Astrocyte (in vitro differentiated cells and primary cell): ENCODE measurements around the gene DBX2. TPM values are rescaled to one million over a fixed set of nuclear protein-coding genes. Genes with fewer than 3 reads are reported as not detected.

Source experiments
- DNase-seq: peaks from one replicate; pipeline ENCODE4 v3.0.0-alpha.2; 2010; ENCODE audit warnings: low read depth
- FAIRE-seq: peaks from 2 replicates; lab custom pipeline; 2011; peaks lifted over from hg19 to GRCh38; lab: Jason Lieb, UNC
- H2AFZ ChIP-seq: 2 replicates; pipeline ENCODE4 v1.6.0; 2012; ENCODE audit warnings: low read depth, low read length, inconsistent platforms
- H3K27ac ChIP-seq: 2 replicates; pipeline ENCODE4 v1.5.1; 2011; ENCODE audit warnings: low read depth, low read length, inconsistent platforms
- H3K27me3 ChIP-seq: 2 replicates; pipeline ENCODE4 v1.6.0; 2011; ENCODE audit warnings: low read length, inconsistent platforms; ENCODE audit not compliant: insufficient read depth
- H3K36me3 ChIP-seq: 2 replicates; pipeline ENCODE4 v1.5.1; 2011; ENCODE audit warnings: low read length, inconsistent platforms; ENCODE audit not compliant: insufficient read depth
- H3K4me1 ChIP-seq: 2 replicates; pipeline ENCODE4 v1.5.1; 2011; ENCODE audit warnings: low read length, inconsistent platforms; ENCODE audit not compliant: insufficient read depth
- H3K4me2 ChIP-seq: 2 replicates; pipeline ENCODE4 v1.6.0; 2012; ENCODE audit warnings: low read length, inconsistent platforms
- H3K4me3 ChIP-seq: 2 replicates; pipeline ENCODE4 v1.5.1; 2011; ENCODE audit warnings: low read depth, mild to moderate bottlenecking, low read length, inconsistent platforms; ENCODE audit not compliant: insufficient read depth
- H3K79me2 ChIP-seq: 2 replicates; pipeline ENCODE4 v1.6.0; 2012; ENCODE audit warnings: mild to moderate bottlenecking, low read length, inconsistent platforms; ENCODE audit not compliant: insufficient read depth
- H3K9ac ChIP-seq: 2 replicates; pipeline ENCODE4 v1.6.0; 2012; ENCODE audit warnings: mild to moderate bottlenecking, low read length, inconsistent platforms
- H3K9me3 ChIP-seq: 2 replicates; pipeline ENCODE4 v1.5.1; 2012; ENCODE audit warnings: low read depth, mild to moderate bottlenecking, low read length, inconsistent platforms; ENCODE audit not compliant: insufficient read depth
- H4K20me1 ChIP-seq: 2 replicates; pipeline ENCODE4 v1.6.0; 2012; ENCODE audit warnings: low read length, inconsistent platforms; ENCODE audit not compliant: insufficient read depth
- H3K27ac Mint-ChIP-seq: one replicate; pipeline ENCODE4 v1.8.0; 2021; ENCODE audit warnings: mild to moderate bottlenecking, mixed read lengths; ENCODE audit not compliant: unreplicated experiment
- H3K27me3 Mint-ChIP-seq: one replicate; pipeline ENCODE4 v1.8.0; 2021; ENCODE audit warnings: low read depth, mixed read lengths; ENCODE audit not compliant: unreplicated experiment
- H3K36me3 Mint-ChIP-seq: one replicate; pipeline ENCODE4 v1.8.0; 2021; ENCODE audit warnings: low read depth, mixed read lengths; ENCODE audit not compliant: unreplicated experiment
- H3K4me1 Mint-ChIP-seq: one replicate; pipeline ENCODE4 v1.8.0; 2021; ENCODE audit warnings: low read depth, mixed read lengths; ENCODE audit not compliant: unreplicated experiment
- H3K4me3 Mint-ChIP-seq: one replicate; pipeline ENCODE4 v1.8.0; 2021; ENCODE audit warnings: mild to moderate bottlenecking, moderate library complexity, mixed read lengths; ENCODE audit not compliant: unreplicated experiment
- H3K9me3 Mint-ChIP-seq: one replicate; pipeline ENCODE4 v1.8.0; 2021; ENCODE audit warnings: mild to moderate bottlenecking, mixed read lengths; ENCODE audit not compliant: unreplicated experiment
- CTCF ChIP-seq: IDR thresholded peaks from 2 replicates; pipeline ENCODE4 v1.5.1; 2011; ENCODE audit warnings: low read depth, mild to moderate bottlenecking, inconsistent platforms, low read length, moderate library complexity; ENCODE audit not compliant: insufficient read depth
- EZH2 ChIP-seq: IDR thresholded peaks from 2 replicates; pipeline ENCODE4 v1.6.1; 2012; ENCODE audit warnings: mild to moderate bottlenecking, low read length, inconsistent platforms; ENCODE audit not compliant: insufficient read depth
- total RNA-seq: library from RNA; stranded (reverse); gene quantifications from 2 replicates; pipeline ENCODE4 v1.2.1, GENCODE V29; 2021

The DBX2 gene
- total RNA-seq, 1 donor from 2014 or later, result not detected

- H3K9me3 Mint-ChIP-seq, result no peaks in the 10 kb centered on the region
- no peak overlapping the region for H3K4me3 Mint-ChIP-seq
- Histone ChIP-seq H3K4me1 (no peaks in the 10 kb centered on the region), H3K27me3 (no peaks in the 10 kb centered on the region), H3K9me3 (no peaks in the 10 kb centered on the region), H3K4me3 (no peak overlapping the region), H2AFZ (no peak overlapping the region), H3K4me2 (no peak overlapping the region), H3K9ac (no peak overlapping the region), H3K79me2 (no peaks in the 10 kb centered on the region), H4K20me1 (no peaks in the 10 kb centered on the region), H3K36me3 (no peaks in the 10 kb centered on the region), H3K27ac (no peak overlapping the region)
- peaks cover 3% of the 10 kb centered on the region for H3K27me3 Mint-ChIP-seq
- FAIRE-seq, result no peak
- TF ChIP-seq CTCF, result no peak
- TF ChIP-seq EZH2, result no peak
- H3K36me3 Mint-ChIP-seq, result no peaks in the 10 kb centered on the region
- H3K4me1 Mint-ChIP-seq, result no peaks in the 10 kb centered on the region
- no peak overlapping the region for H3K27ac Mint-ChIP-seq
- DNase-seq, result no peak
Observed at GRCh38 chr12:45065125-45065626, 14.3 kb upstream of the DBX2 start.

- Histone ChIP-seq H3K36me3 (no peaks in the 10 kb centered on the region), H3K9ac (no peak overlapping the region), H3K27me3 (no peaks in the 10 kb centered on the region), H3K27ac (no peak overlapping the region), H3K4me2 (no peak overlapping the region), H4K20me1 (no peaks in the 10 kb centered on the region), H3K4me3 (no peak overlapping the region), H3K79me2 (no peaks in the 10 kb centered on the region), H2AFZ (no peak overlapping the region), H3K9me3 (no peaks in the 10 kb centered on the region), H3K4me1 (no peaks in the 10 kb centered on the region)
- H3K27ac Mint-ChIP-seq, result no peak overlapping the region
- H3K4me3 Mint-ChIP-seq, result no peak overlapping the region
- no peaks in the 10 kb centered on the region for H3K4me1 Mint-ChIP-seq
- no peaks in the 10 kb centered on the region for H3K36me3 Mint-ChIP-seq
- H3K9me3 Mint-ChIP-seq, result no peaks in the 10 kb centered on the region
- no peak for DNase-seq
- TF ChIP-seq CTCF (no peak), EZH2 (no peak)
- FAIRE-seq, result no peak
- peaks cover 5% of the 10 kb centered on the region for H3K27me3 Mint-ChIP-seq
Observed at GRCh38 chr12:45060976-45061375, 10.1 kb upstream of the DBX2 start.

DNA sequence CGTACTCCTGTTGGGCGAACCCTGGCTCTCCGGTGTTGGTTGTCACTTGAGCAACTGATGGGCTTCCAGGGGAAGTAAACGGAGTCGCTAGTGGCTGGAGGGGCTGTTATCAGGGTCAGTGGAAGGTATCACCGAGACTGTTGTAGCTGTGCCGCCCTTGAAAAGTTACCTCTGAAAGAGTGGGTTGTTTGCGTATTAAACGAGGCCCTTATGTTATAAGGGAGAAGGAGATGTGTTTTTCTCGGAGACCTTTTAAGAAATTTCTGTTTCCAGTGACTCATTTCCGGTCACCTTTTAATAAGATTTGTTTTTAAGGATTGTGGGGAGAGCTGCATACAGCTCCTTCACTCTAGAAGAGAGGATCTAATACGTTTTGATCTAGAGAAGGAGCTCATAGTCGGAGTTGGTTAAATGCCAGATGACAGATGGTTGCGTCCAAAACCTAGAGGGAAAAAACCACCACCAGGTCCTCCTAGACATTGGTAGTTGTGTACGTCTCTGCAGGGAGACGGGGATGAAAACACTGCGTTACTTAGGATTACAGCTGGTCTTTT is 750 bp upstream of the DBX2 start:
- Histone ChIP-seq H3K4me1 (peaks cover 3% of the 10 kb centered on the region), H3K79me2 (no peaks in the 10 kb centered on the region), H3K4me2 (peak overlapping the region; percentile 92), H4K20me1 (no peaks in the 10 kb centered on the region), H3K27me3 (peaks cover 32% of the 10 kb centered on the region), H3K36me3 (no peaks in the 10 kb centered on the region), H3K27ac (no peak overlapping the region), H3K4me3 (peak overlapping the region; percentile 55), H3K9me3 (no peaks in the 10 kb centered on the region), H2AFZ (peak overlapping the region; percentile 69), H3K9ac (no peak overlapping the region)
- DNase-seq, result no peak
- no peak for FAIRE-seq
- peaks cover 48% of the 10 kb centered on the region for H3K27me3 Mint-ChIP-seq
- H3K36me3 Mint-ChIP-seq, result no peaks in the 10 kb centered on the region
- H3K4me1 Mint-ChIP-seq, result peaks cover 1% of the 10 kb centered on the region
- no peak overlapping the region for H3K27ac Mint-ChIP-seq
- no peaks in the 10 kb centered on the region for H3K9me3 Mint-ChIP-seq
- TF ChIP-seq CTCF, result no peak
- TF ChIP-seq EZH2, result no peak
- H3K4me3 Mint-ChIP-seq, result peak overlapping the region; percentile 66
